H1 (cell line): ENCODE measurements around the gene GRID1. TPM values are rescaled to one million over a fixed set of nuclear protein-coding genes. Genes with fewer than 3 reads are reported as not detected.

ENCODE experiments used
- CTCF ChIA-PET: fragments of 300-600 bp; sonication (Branson Sonifier 250); formaldehyde crosslinking; loops from one replicate; lab custom pipeline; 2021; ENCODE audit not compliant: partially characterized antibody; lab: Charles Lee
- POLR2A ChIA-PET: fragments of 300-600 bp; sonication (Branson Sonifier 250); formaldehyde crosslinking; loops from one replicate; lab custom pipeline; 2021; ENCODE audit warnings: inconsistent platforms; ENCODE audit not compliant: partially characterized antibody; lab: Charles Lee
- DNase-seq, 2 experiments: peaks; one replicate each; pipeline versions ENCODE4 v3.0.0 to v3.0.0-alpha.2; 2010 to 2022; ENCODE audit warnings: low spot score in 2 of 2, low read depth in 1 of 2, mixed read lengths in 1 of 2
- FAIRE-seq: peaks from 2 replicates; lab custom pipeline; 2011; peaks lifted over from hg19 to GRCh38; lab: Jason Lieb, UNC
- H2AFZ ChIP-seq: 2 replicates; pipeline ENCODE4 v1.8.1; 2012; ENCODE audit warnings: low read length, inconsistent platforms
- H2AK5ac ChIP-seq: 2 replicates; pipeline ENCODE4 v1.6.1; 2013; ENCODE audit warnings: low read depth, low read length
- H2BK120ac ChIP-seq: replicated peaks from 2 replicates; pipeline ENCODE3; 2013; ENCODE audit warnings: low read depth, low read length, inconsistent platforms
- H2BK12ac ChIP-seq: 2 replicates; pipeline ENCODE4 v1.6.1; 2013; ENCODE audit warnings: low read depth, low read length
- H2BK15ac ChIP-seq: 2 replicates; pipeline ENCODE4 v1.6.1; 2013; ENCODE audit warnings: low read length
- H2BK20ac ChIP-seq: 2 replicates; pipeline ENCODE4 v1.6.1; 2013; ENCODE audit warnings: low read length
- H2BK5ac ChIP-seq: 2 replicates; pipeline ENCODE4 v1.6.1; 2013; ENCODE audit warnings: low read depth, low read length
- H3K14ac ChIP-seq: 2 replicates; pipeline ENCODE4 v1.6.1; 2013; ENCODE audit warnings: inconsistent platforms; ENCODE audit not compliant: insufficient read length
- H3K18ac ChIP-seq: 2 replicates; pipeline ENCODE4 v1.6.1; 2013; ENCODE audit warnings: low read length; ENCODE audit errors: extremely low read depth
- H3K23ac ChIP-seq: 2 replicates; pipeline ENCODE4 v1.6.1; 2013; ENCODE audit warnings: inconsistent platforms; ENCODE audit not compliant: insufficient read length
- H3K23me2 ChIP-seq: 2 replicates; pipeline ENCODE4 v1.6.1; 2013; ENCODE audit warnings: low read depth, low read length
- H3K27ac ChIP-seq: 2 replicates; pipeline ENCODE4 v1.6.1; 2011; ENCODE audit warnings: low read depth, low read length, inconsistent platforms
- H3K27me3 ChIP-seq, 4 experiments: replicated peaks in 1 of 4; 1 replicate in 1 of 4; 2 replicates in 3 of 4; pipeline versions ENCODE4 v1.6.1 to v1.8.1; 2011 to 2013; ENCODE audit warnings: low read length in 3 of 4, mild to moderate bottlenecking in 3 of 4, inconsistent platforms in 2 of 4, mixed read lengths in 2 of 4, moderate library complexity in 1 of 4; ENCODE audit not compliant: control insufficient read depth in 3 of 4, insufficient read depth in 3 of 4; ENCODE audit errors: extremely low read depth in 1 of 4
- H3K36me3 ChIP-seq, 4 experiments: 2 replicates each; pipeline versions ENCODE4 v1.6.1 to v1.8.1; 2011 to 2013; ENCODE audit warnings: mild to moderate bottlenecking in 4 of 4, low read length in 3 of 4, moderate library complexity in 2 of 4, control low read depth in 1 of 4, inconsistent platforms in 1 of 4; ENCODE audit not compliant: insufficient read depth in 4 of 4, control insufficient read depth in 2 of 4
- H3K4ac ChIP-seq: replicated peaks from 2 replicates; pipeline ENCODE3; 2013; ENCODE audit warnings: low read length, low read depth, mixed read lengths, inconsistent platforms; ENCODE audit not compliant: insufficient read length
- H3K4me1 ChIP-seq, 4 experiments: replicated peaks in 1 of 4; 1 replicate in 1 of 4; 2 replicates in 3 of 4; pipeline versions ENCODE4 v1.6.1 to v1.8.1; 2011 to 2013; ENCODE audit warnings: low read length in 3 of 4, inconsistent platforms in 2 of 4, mixed read lengths in 1 of 4; ENCODE audit not compliant: insufficient read depth in 4 of 4, control insufficient read depth in 3 of 4
- H3K4me2 ChIP-seq, 2 experiments: 2 replicates each; pipeline versions ENCODE4 v1.6.1 to v1.8.1; 2011 to 2013; ENCODE audit warnings: low read depth in 2 of 2, low read length in 2 of 2, control low read depth in 1 of 2, inconsistent platforms in 1 of 2, mild to moderate bottlenecking in 1 of 2; ENCODE audit not compliant: insufficient read depth in 1 of 2
- H3K4me3 ChIP-seq, 4 experiments: fragments of 200-600, 300-600 bp in 1 of 4; sonication (generic), shearing (Covaris generic), sonication (Bioruptor Twin) in 1 of 4; 2 replicates each; pipeline versions ENCODE4 v1.5.1 to v1.8.1; 2011 to 2016; ENCODE audit warnings: low read length in 4 of 4, low read depth in 3 of 4, control low read depth in 2 of 4, inconsistent platforms in 2 of 4, mild to moderate bottlenecking in 2 of 4, mixed read lengths in 1 of 4, moderate library complexity in 1 of 4; ENCODE audit not compliant: insufficient read depth in 2 of 4; ENCODE audit errors: extremely low read depth in 1 of 4
- H3K56ac ChIP-seq: replicated peaks from 2 replicates; pipeline ENCODE3; 2013; ENCODE audit warnings: low read depth, mild to moderate bottlenecking, mixed read lengths, low read length, inconsistent platforms; ENCODE audit not compliant: insufficient read length
- H3K79me1 ChIP-seq: 2 replicates; pipeline ENCODE4 v1.6.1; 2013; ENCODE audit warnings: low read depth, low read length, control low read depth
- H3K79me2 ChIP-seq, 2 experiments: 2 replicates each; pipeline versions ENCODE4 v1.6.1 to v1.8.1; 2012 to 2013; ENCODE audit warnings: low read length in 2 of 2, mild to moderate bottlenecking in 2 of 2, inconsistent platforms in 1 of 2; ENCODE audit not compliant: insufficient read depth in 2 of 2, control insufficient read depth in 1 of 2
- H3K9ac ChIP-seq, 4 experiments: replicated peaks in 1 of 4; 1 replicate in 1 of 4; 2 replicates in 3 of 4; pipeline versions ENCODE4 v1.6.1 to v1.8.1; 2011 to 2013; ENCODE audit warnings: low read depth in 3 of 4, low read length in 3 of 4, control low read depth in 2 of 4, mild to moderate bottlenecking in 2 of 4, moderate library complexity in 2 of 4, inconsistent platforms in 1 of 4; ENCODE audit errors: extremely low read depth in 1 of 4
- H3K9me3 ChIP-seq, 2 experiments: 2 replicates each; pipeline versions ENCODE4 v1.6.1 to v1.8.1; 2012 to 2013; ENCODE audit warnings: mild to moderate bottlenecking in 2 of 2, moderate library complexity in 2 of 2, control low read depth in 1 of 2, inconsistent platforms in 1 of 2, low read depth in 1 of 2, low read length in 1 of 2, mixed read lengths in 1 of 2; ENCODE audit not compliant: insufficient read depth in 2 of 2
- H4K20me1 ChIP-seq, 2 experiments: replicated peaks in 1 of 2; 2 replicates each; pipeline versions ENCODE3 to v1.8.1; 2011 to 2013; ENCODE audit warnings: inconsistent platforms in 2 of 2, low read length in 2 of 2, mild to moderate bottlenecking in 1 of 2; ENCODE audit not compliant: insufficient read depth in 2 of 2, control insufficient read depth in 1 of 2
- H4K5ac ChIP-seq: 2 replicates; pipeline ENCODE4 v1.6.1; 2013; ENCODE audit warnings: low read length, low read depth, mixed read lengths, inconsistent platforms; ENCODE audit not compliant: insufficient read length
- H4K8ac ChIP-seq: 2 replicates; pipeline ENCODE4 v1.8.0; 2013; ENCODE audit warnings: mild to moderate bottlenecking, moderate library complexity, low read length, inconsistent platforms; ENCODE audit not compliant: insufficient read depth; ENCODE audit errors: extremely low read depth
- H4K91ac ChIP-seq: replicated peaks from 2 replicates; pipeline ENCODE3; 2013; ENCODE audit warnings: low read length, mixed read lengths, inconsistent platforms; ENCODE audit not compliant: insufficient read length
- ASH2L ChIP-seq: fragments of 200-600, 300-600 bp; sonication (generic); IDR thresholded peaks from one replicate; pipeline ENCODE4 v1.7.1; 2017; ENCODE audit warnings: low read length
- CBX5 ChIP-seq: fragments of 300-800, 300-1000 bp; sonication (generic); IDR thresholded peaks from 2 replicates; pipeline ENCODE4 v1.7.1; 2016; ENCODE audit warnings: antibody characterized with exemption, low read length, low read depth
- CHD1 ChIP-seq: IDR thresholded peaks from 2 replicates; pipeline ENCODE4 v1.6.1; 2012; ENCODE audit warnings: low read depth, low read length, improper control_type of control experiment
- CHD2 ChIP-seq: IDR thresholded peaks from 2 replicates; pipeline ENCODE4 v1.6.1; 2012; ENCODE audit warnings: low read length, improper control_type of control experiment
- EP300 ChIP-seq, 2 experiments: IDR thresholded peaks; 1 replicate in 1 of 2; 2 replicates in 1 of 2; pipeline ENCODE4 v1.6.1; 2011 to 2012; ENCODE audit warnings: low read depth in 2 of 2, low read length in 2 of 2, mild to moderate bottlenecking in 2 of 2, borderline replicate concordance in 1 of 2, inconsistent platforms in 1 of 2, moderate library complexity in 1 of 2
- HDAC2 ChIP-seq, 2 experiments: fragments of 300-600 bp in 1 of 2; sonication (generic) in 1 of 2; IDR thresholded peaks; 2 replicates each; pipeline ENCODE4 v1.6.1; 2011 to 2012; ENCODE audit warnings: low read depth in 2 of 2, low read length in 2 of 2, mild to moderate bottlenecking in 2 of 2, moderate library complexity in 2 of 2, borderline replicate concordance in 1 of 2, inconsistent platforms in 1 of 2
- KDM1A ChIP-seq: fragments of 200-600, 300-600 bp; sonication (generic); IDR thresholded peaks from 2 replicates; pipeline ENCODE4 v1.7.1; 2016; ENCODE audit warnings: mild to moderate bottlenecking, low read length, borderline replicate concordance
- KDM4A ChIP-seq: IDR thresholded peaks from one replicate; pipeline ENCODE4 v1.7.1; 2012; ENCODE audit warnings: low read depth, mild to moderate bottlenecking, moderate library complexity, low read length, inconsistent platforms; ENCODE audit not compliant: severe bottlenecking
- NANOG ChIP-seq: IDR thresholded peaks from 2 replicates; pipeline ENCODE4 v1.6.1; 2011; ENCODE audit warnings: low read length, low read depth, mild to moderate bottlenecking, inconsistent platforms; ENCODE audit not compliant: insufficient read depth, poor library complexity, severe bottlenecking
- POLR2AphosphoS5 ChIP-seq: IDR thresholded peaks from 2 replicates; pipeline ENCODE4 v1.6.1; 2011; ENCODE audit warnings: low read depth, low read length
- POU5F1 ChIP-seq: IDR thresholded peaks from 2 replicates; pipeline ENCODE4 v1.6.1; 2011; ENCODE audit warnings: low read depth, mild to moderate bottlenecking, low read length, moderate library complexity
- SAP30 ChIP-seq: fragments of 300-600 bp; sonication (generic); IDR thresholded peaks from 2 replicates; pipeline ENCODE4 v1.7.1; 2012; ENCODE audit warnings: low read length, moderate library complexity, mild to moderate bottlenecking, inconsistent platforms; ENCODE audit not compliant: insufficient read depth, insufficient replicate concordance
- SIRT6 ChIP-seq: IDR thresholded peaks from one replicate; pipeline ENCODE4 v1.7.1; 2012; ENCODE audit warnings: low read length, inconsistent platforms
- TBP ChIP-seq: IDR thresholded peaks from 2 replicates; pipeline ENCODE4 v1.6.1; 2011; ENCODE audit warnings: low read depth, low read length, improper control_type of control experiment
- WGBS, 2 experiments: shearing (Covaris generic) in 1 of 2; methylation state at CpG; one replicate each; pipeline versions ENCODE4 v1.1.6 to v1.1.7; 2013 to 2015; ENCODE audit warnings: low lambda C conversion rate in 2 of 2, mixed read lengths in 2 of 2, inconsistent platforms in 1 of 2, low coverage in 1 of 2, missing lambda C conversion rate in 1 of 2; ENCODE audit not compliant: insufficient replicate concordance in 2 of 2, insufficient coverage in 1 of 2, insufficient read length in 1 of 2; ENCODE audit errors: extremely low coverage in 1 of 2, missing lambda C conversion rate in 1 of 2; 5-methylcytosine and 5-hydroxymethylcytosine counted together
- polyA plus RNA-seq, 7 experiments: library from polyadenylated mRNA; depleted of rRNA in 3 of 7; stranded (reverse) in 5 of 7; unstranded in 2 of 7; fragments of >200 nt in 5 of 7; fragments of 200-250 nt in 2 of 7; gene quantifications; 1 replicate in 5 of 7; 2 replicates in 1 of 7; 4 replicates in 1 of 7; pipeline versions ENCODE4 v1.2.1 to v1.2.3, GENCODE V29; 2011 to 2013; ENCODE audit warnings: missing spikeins in 2 of 7, mixed read lengths in 2 of 7
- total RNA-seq: library from RNA; stranded (reverse); fragmentation: NEBNext Ultra II Directional; extraction: Animal tissue kit (Norgen Biotek cat#: 25700); gene quantifications from 2 replicates; pipeline ENCODE4 v1.2.1, GENCODE V29; 2021

The GRID1 gene
- total and polyA plus RNA-seq, 2 of the 8 experiments (the other 6 are each of a cell fraction or from before 2014, with no cell fraction given), result 0.22 to 0.30 TPM

- no peak overlapping the region for H4K5ac ChIP-seq
- POLR2A ChIA-PET, result interaction anchor here (0.9 to 4.5 kb wide), 4 partner anchors 11 to 65 kb away, joined by 3 to 30 read pairs (median 4); no protein-coding TSS in a partner anchor
- FAIRE-seq (no peak), DNase-seq (no peak)
- no peaks in the 10 kb centered on the region for H3K36me3 ChIP-seq
- H3K14ac ChIP-seq, result no peak overlapping the region
- CTCF ChIA-PET, result interaction anchor here (0.6 to 5.5 kb wide), 17 partner anchors 8 to 499 kb away, joined by 3 to 61 read pairs (median 4); no protein-coding TSS in a partner anchor
- H3K18ac ChIP-seq, result no peak overlapping the region
- H3K9me3 ChIP-seq, result no peaks in the 10 kb centered on the region
- H3K23ac ChIP-seq, result no peak overlapping the region
- H2BK5ac ChIP-seq, result no peak overlapping the region
- peaks cover 8 to 34% (median 31%) of the 10 kb centered on the region in 4 experiments for H3K27me3 ChIP-seq
- H2AFZ ChIP-seq, result 0 out of 2 replicates have a peak overlapping the region, but pooled peaks have one; percentile 47
- no peak overlapping the region for H3K9ac ChIP-seq
- H3K4me3 ChIP-seq, result peak overlapping the region in 1 of 4 experiments; percentile 71; a peak in 1 of 8 replicates
- H3K4me2 ChIP-seq, result peak overlapping the region in 1 of 2 experiments; percentile 95; a peak in 2 of 4 replicates
- no peaks in the 10 kb centered on the region for H3K79me2 ChIP-seq
- H2BK12ac ChIP-seq, result no peak overlapping the region
- H3K27ac ChIP-seq, result no peak overlapping the region
- no peak overlapping the region for H2BK15ac ChIP-seq
- H4K8ac ChIP-seq, result no peak overlapping the region
- 44% methylated on average over 9 of the region's 9 CpGs; no CpG with 5 or more reads in 1 of the 2 experiments for WGBS, 2 experiments
- H3K56ac ChIP-seq, result no peak overlapping the region
- H3K4ac ChIP-seq, result no peak overlapping the region
- no peak overlapping the region for H2BK20ac ChIP-seq
- H4K20me1 ChIP-seq, result no peaks in the 10 kb centered on the region
- no peak overlapping the region for H2BK120ac ChIP-seq
- no peak overlapping the region for H4K91ac ChIP-seq
- peaks cover 0 to 7% (median 5%) of the 10 kb centered on the region in 4 experiments; a peak in 6 of 7 replicates for H3K4me1 ChIP-seq
- H2AK5ac ChIP-seq, result no peak overlapping the region
- H3K23me2 ChIP-seq, result peaks cover 14% of the 10 kb centered on the region; the same call in 1 of the 2 replicates
- no peaks in the 10 kb centered on the region for H3K79me1 ChIP-seq
- no peak for TF ChIP-seq NANOG
- TF ChIP-seq SAP30, result no peak
- no peak for TF ChIP-seq ASH2L
- no peak for TF ChIP-seq EP300 (IDR thresholded peaks at IDR 0.05; ENCODE audit: borderline replicate concordance in 1 of 2, low read depth in 2 of 2, low read length in 2 of 2)
- no peak for TF ChIP-seq CBX5
- TF ChIP-seq TBP, result no peak
- no peak for TF ChIP-seq KDM4A
- no peak for TF ChIP-seq KDM1A
- TF ChIP-seq HDAC2 (IDR thresholded peaks at IDR 0.05; ENCODE audit: borderline replicate concordance in 1 of 2, low read depth in 2 of 2, low read length in 2 of 2), result no peak
- no peak for TF ChIP-seq CHD2
- no peak for TF ChIP-seq POU5F1
- TF ChIP-seq CHD1, result no peak
- no peak for TF ChIP-seq SIRT6
- TF ChIP-seq POLR2AphosphoS5, result no peak
Measured at GRCh38 chr10:86399514-86399878, 32.9 kb upstream of the GRID1 start.
